Activated CD8-positive, alpha-beta memory T cell treated with anti-CD3 and anti-CD28 coated beads, Interleukin-2, amount 50 U/mL, for 1 hour (primary cell): ENCODE measurements around the gene NEK7.
"Not testable (repeated sequence)": the region's sequence is repeated elsewhere in the genome, so short reads cannot be mapped to it uniquely, and the experiment has no call there.

ENCODE experiments used
- DNase-seq: peaks from one replicate; pipeline ENCODE4 v3.0.0-alpha.2; 2020; ENCODE audit errors: extremely low read depth

The NEK7 gene

GRCh38 chr1:198156745-198157240 is at the start of gene NEK7:
NEK7 (plus strand) TSS chr1:198156998; CDS start chr1:198232581, 75,583 bp downstream.
- no peak for DNase-seq

DNA sequence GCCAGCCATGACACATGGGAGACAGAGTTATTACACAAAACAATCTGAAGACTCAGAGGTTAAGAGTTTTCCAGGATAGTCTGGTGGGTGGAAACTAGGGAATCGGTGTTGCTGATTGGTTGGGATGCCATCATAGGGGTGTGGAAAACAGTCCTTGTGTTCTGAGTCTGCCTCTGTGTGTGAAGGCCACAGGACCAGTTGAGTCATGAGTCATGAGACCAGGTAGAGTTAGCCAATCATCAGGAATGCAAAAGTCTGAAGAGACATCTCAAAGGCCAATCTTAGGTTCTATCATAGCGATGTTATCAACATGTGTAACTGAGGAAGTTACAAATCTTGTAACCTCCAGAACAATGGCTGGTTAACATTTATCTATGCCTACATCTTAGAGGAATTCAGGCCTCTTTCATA is 49.7 kb upstream of the NEK7 start:
- DNase-seq = no peak

DNA sequence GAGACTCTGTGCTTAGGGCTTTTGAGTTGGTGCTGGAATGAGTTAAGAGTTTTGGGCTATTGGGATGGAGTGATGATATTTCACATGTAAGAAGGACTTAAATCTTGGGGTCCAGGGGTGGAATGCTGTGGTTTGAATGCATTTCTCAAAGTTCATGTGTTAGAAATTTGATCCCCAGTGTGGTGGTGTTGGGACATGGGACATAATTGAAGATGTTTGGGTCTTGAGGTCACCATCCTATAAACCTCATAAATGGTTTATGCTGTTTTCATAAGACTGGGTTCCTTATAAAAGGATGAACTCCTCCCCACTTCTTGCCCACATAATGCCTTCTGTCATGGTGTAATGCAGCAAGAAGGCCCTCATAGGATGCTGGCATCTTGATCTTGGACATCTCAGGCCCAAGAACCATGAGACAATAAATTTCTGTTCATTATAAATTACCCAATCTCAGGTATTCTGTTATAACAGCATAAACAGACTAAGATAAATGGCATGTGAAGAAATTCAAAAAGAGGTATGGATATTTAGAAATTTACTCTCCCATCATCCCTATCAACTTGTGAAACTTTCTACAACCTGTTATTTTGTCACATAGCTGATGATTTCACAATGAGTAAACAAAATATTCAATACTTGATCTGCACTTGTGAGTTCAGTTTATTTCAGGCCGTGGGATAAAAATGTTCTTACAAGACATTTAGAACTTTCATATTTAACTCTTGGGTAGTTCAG is 48.0 kb upstream of the NEK7 start:
- no peak for DNase-seq

GRCh38 chr1:198109371-198109715 is 47.5 kb upstream of the NEK7 start:
- DNase-seq = no peak

GRCh38 chr1:198113342-198113750 is 43.5 kb upstream of the NEK7 start:
- no peak for DNase-seq

GRCh38 chr1:198116069-198116468 is 40.7 kb upstream of the NEK7 start:
- DNase-seq = no peak

DNA sequence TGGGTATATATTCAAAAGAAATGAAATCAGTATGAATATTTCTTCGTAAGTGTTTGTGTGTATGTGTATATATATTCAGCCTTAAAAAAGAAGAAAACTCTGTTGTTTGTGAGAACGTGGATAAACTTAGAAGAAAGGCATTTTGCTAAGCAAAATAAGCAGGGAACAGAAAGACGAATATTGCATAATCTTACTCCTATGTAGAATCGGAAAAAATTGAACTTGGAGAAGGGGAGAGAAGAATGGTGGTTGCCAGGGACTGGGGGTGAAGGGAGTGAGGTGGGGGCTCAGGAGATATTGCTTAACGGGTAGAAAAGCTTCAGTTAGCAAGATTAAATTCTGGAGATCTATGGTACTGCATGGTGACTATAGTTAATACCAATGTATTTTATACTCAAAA is 40.3 kb upstream of the NEK7 start:
- DNase-seq = no peak

- no peak for DNase-seq
These were observed 39.5 kb upstream of the NEK7 start for GRCh38 chr1:198117267-198117666.

DNA sequence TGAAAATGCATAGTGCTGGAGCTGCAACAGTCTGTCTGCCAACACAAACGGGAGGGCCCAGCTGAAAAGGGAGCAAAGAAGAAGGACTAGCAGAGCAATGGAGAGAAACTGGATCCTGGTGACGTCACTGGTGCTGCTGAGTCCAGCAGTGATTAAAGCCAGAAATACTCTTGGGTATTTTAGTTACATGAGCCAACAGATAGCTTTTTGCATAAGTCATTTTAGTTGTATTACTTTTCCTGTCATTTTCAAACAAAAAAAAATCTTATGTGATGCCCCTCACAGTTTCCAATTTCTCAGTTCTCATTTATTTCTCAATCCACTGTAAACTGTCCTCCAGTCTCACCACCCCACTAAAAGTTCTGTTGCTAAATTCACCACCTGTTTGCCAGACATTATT is 38.7 kb upstream of the NEK7 start:
- DNase-seq = no peak

DNA sequence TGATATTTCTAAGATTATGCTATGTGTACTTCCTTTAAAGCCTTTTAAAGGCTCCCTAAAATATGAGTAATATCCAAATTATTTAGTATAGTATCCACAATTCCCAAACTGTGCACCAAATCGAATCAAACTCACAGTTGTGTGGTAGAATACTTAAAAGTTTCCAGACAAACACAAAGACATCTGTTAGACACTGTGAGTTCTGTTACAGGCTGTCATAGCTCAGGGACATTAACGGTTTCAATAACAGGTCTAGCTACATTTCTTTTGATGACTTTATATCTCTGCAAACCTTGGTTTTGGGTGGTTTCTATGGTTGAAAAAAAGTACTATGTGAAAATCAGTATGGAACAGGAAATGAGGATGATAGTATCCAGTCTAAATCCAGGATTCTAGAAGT is 36.9 kb upstream of the NEK7 start:
- no peak for DNase-seq

DNA sequence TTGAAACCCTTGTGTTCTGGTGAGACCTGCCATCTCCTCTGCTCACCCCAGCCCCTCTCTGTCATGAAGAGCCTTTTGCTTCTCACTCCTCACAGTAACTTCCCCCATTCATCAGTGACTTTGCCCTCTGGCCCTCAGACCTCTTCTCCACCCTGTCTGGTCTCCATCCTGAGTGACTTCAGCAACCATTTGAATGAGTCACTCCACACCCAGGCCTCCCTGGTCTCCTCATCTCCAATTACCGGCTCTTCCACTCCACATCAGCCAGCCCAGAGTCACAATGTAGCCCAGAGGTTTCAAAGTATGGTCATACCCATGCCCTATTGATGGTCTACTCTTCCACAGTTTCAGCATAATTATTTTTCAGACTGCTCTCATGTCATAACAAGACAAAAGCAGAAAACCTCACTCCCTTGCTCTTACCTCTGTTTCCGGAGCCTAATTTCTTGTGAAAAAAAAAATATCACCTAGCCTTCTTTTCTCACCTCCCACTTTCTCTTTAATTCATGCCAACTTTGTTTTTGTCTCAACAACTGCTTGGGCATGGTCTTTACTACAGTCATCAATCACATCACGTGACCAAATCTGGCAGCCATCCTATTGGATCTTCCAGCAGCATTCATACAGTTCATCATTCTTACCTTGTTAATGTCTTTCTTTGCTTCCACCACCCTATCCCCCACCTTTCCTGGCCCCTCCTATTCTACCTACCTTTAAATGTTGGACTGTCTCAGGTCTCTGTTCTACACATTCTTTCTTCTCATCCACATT is 35.6 kb upstream of the NEK7 start:
- DNase-seq = no peak

DNA sequence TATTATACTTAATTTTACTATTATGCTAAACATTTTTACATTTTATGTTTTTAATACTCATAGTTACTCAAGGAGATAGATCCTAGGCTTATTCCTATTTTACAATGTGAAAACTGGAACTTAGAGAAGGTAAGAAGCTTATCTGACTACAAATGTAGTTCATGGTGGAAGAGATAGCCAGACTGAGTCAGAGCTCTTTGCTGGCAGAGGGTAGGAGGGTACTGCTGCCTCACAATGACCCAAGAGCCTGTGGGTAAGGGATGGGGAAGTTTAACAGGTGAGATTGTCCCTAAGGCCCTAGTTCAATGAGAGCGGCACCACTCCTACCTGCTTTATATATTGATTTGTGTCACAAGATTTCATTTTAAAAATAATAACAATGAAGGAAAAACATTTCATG is 34.1 kb upstream of the NEK7 start:
- no peak for DNase-seq

DNA sequence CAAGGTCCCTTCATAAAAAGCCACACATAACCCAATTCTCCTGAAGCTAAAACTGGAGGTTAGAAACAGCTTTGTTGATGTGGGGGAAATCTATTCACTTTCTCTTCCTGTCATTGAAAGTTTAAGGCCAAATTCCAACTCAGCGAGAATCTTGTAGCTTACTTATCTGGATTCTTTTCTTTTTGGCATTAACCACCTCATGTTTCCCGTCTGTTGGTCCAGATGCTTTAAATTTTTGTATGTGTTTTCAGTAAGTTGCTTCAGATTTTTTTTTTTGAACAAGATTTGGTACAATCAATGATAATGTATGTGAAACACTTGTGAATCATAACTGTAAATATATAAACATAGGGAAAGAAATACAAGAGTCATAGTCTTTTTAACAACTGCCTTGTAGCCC is 33.7 kb upstream of the NEK7 start:
- no peak for DNase-seq

DNA sequence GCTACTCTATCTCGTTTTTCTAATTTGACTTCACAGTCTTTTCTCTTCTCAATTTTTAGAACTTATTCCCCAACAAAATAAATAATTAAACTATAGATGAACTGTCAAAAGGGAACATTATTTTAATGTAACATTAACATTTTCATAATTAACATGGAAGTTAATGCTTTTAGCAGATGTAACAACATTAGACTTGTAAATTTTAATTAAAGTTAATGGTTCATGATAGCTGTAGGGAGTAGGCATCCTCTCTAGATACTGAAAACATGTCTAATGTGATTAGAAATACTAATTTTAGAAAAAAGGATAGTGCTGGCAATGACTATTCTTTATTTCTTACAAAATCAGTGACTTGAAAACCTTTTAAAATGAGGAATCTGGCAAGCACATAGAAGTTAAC is 32.1 kb upstream of the NEK7 start:
- no peak for DNase-seq

DNA sequence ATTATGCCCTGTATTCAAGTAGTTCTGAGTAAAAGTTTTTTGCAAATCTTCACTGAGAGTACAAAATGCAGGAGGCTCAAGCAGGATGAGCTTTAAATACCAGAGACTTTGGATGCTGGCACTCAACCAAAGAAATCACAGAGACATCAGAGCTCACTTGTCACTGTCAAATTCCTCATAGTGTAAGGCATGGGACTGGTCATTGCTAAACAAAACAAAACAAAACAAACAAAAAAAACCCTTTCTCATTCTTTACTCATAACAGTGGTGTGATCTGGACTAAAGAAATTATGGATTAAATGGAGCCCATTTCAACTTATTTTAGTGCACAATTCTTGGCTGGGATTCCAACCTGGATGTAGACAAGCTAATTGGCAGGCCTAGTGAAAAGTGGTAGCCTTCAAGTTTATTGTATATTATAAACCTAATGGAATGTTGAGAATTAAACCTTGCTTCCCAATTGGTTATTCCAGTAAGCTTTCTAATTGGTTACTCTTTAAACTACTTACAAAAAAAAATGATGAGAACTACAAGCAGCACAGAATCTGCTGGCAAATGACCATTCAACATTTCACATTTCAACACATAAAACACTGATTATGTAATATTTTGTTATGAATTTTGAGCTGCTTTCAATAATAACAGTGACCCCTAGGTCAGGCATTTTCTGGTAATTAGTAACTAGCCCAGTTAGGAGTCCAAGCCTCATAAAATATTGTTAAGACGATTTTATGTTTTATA is 30.6 kb upstream of the NEK7 start:
- DNase-seq = no peak

GRCh38 chr1:198128533-198128932 is 28.3 kb upstream of the NEK7 start:
- no peak for DNase-seq

DNA sequence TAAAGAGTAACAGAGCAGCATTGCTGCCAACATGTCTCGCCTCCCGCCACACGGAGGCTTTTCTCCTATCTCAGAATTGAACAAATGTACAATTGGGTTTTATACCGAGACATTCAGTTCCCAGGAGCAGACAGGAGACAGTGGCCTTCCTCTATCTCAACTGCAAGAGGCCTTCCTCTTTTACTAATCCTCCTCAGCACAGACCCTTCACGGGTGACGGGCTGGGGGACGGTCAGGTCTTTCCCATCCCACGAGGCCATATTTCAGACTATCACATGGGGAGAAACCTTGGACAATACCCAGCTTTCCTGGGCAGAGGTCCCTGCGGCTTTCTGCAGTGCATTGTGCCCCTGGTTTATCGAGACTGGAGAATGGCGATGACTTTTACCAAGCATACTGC is 26.7 kb upstream of the NEK7 start:
- not testable (repeated sequence) for DNase-seq

- no peak for DNase-seq
These were observed 24.6 kb upstream of the NEK7 start for GRCh38 chr1:198132060-198132781.

DNA sequence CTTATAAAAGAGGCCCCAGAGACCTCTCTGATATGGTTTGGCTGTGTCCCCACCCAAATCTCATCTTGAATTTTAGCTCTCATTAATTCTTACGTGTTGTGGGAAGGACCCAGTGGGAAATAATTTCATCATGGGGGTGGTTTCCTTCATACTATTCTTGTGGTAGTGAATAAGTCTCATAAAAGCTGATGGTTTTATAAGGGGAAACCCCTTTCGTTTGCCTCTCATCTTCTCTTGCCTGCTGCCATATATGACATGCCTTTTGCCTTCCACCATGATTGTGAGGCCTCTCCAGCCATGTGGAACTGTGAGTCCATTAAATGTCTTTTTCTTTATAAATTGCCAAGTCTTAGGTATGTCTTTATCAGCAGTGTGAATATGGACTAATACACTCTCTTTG is 22.5 kb upstream of the NEK7 start:
- no peak for DNase-seq

- DNase-seq = no peak
These were observed 21.4 kb upstream of the NEK7 start for GRCh38 chr1:198135366-198135765.

- DNase-seq = no peak
These were observed 15.0 kb upstream of the NEK7 start for GRCh38 chr1:198141668-198142351.
